Left lung (tissue), 10 donors: Measurements from ENCODE around the gene ZFP91. TPM values are rescaled to one million over a fixed set of nuclear protein-coding genes. Genes with fewer than 3 reads are reported as not detected.

Experiments used
- ATAC-seq: fragments of 200-7000 bp; cut with Tn5 transposase; one replicate; pipeline ENCODE4 v1.9.1; 2020; ENCODE audit warnings: moderate library complexity
- DNase-seq, 4 donors: peaks; one replicate each; pipeline ENCODE4 v3.0.0-alpha.2; 2013 to 2020
- H3K27ac ChIP-seq, 2 donors: fragments of 200-600 bp; sonication (generic) in 1 of 2; one replicate each; pipeline versions ENCODE4 v1.5.0 to v1.8.0; 2020 to 2021
- H3K27me3 ChIP-seq, 2 donors: fragments of 200-600 bp; sonication (generic) in 1 of 2; one replicate each; pipeline versions ENCODE4 v1.5.0 to v1.8.0; 2020 to 2021
- H3K36me3 ChIP-seq, 2 donors: fragments of 200-600 bp; sonication (generic) in 1 of 2; one replicate each; pipeline versions ENCODE4 v1.5.0 to v1.8.0; 2020 to 2021
- H3K4me1 ChIP-seq, 2 donors: fragments of 200-600 bp; one replicate each; pipeline ENCODE4 v1.8.0; 2021
- H3K4me3 ChIP-seq, 2 donors: fragments of 200-600 bp; sonication (generic) in 1 of 2; one replicate each; pipeline versions ENCODE4 v1.5.0 to v1.8.0; 2020 to 2021; ENCODE audit warnings: mild to moderate bottlenecking in 1 of 2
- H3K9me3 ChIP-seq, 2 donors: fragments of 200-600 bp; sonication (generic) in 1 of 2; one replicate each; pipeline versions ENCODE4 v1.5.0 to v1.8.0; 2020 to 2021
- CTCF ChIP-seq, 2 donors: fragments of 200-600 bp; sonication (generic) in 1 of 2; IDR thresholded peaks; one replicate each; pipeline versions ENCODE4 v1.5.0 to v1.8.0; 2021; ENCODE audit warnings: antibody characterized with exemption in 2 of 2
- intact Hi-C, 2 donors: fragments of 100-400 bp; cut with DNase I; formaldehyde crosslinking; loops; one replicate each; pipeline versions ENCODE4 v1.11.2 to v1.14.2; 2022
- polyA plus RNA-seq, 6 donors: library from polyadenylated mRNA; unstranded; fragments of 120-200 nt; gene quantifications; one replicate each; pipeline ENCODE4 v1.2.1, GENCODE V29; 2013; ENCODE audit not compliant: insufficient read length in 6 of 6
- total RNA-seq, 2 donors: library from RNA; stranded (reverse); fragmentation: NEBNext Ultra II Directional; extraction: Animal tissue kit (Norgen Biotek cat#: 25700); gene quantifications; one replicate each; pipeline ENCODE4 v1.2.1, GENCODE V29; 2021
- donor health status: DM: no; HTN: yes; CAD: no.
- donor health status: DM: no; HTN: no; CAD: no.

Gene ZFP91
- total and polyA plus RNA-seq, 8 donors, result 41.3 to 62.4 (median 56.3) TPM

- ATAC-seq (no peak), DNase-seq (no peak)
- H3K36me3 ChIP-seq, result no peaks in the 10 kb centered on the region
Measured at GRCh38 chr11:58656348-58656747, 77.5 kb downstream of the ZFP91 start.

GRCh38 chr11:58658623-58659022 is 79.8 kb downstream of the ZFP91 start:
- intact Hi-C loops, result no loop called here
- no peak overlapping the region for H3K27ac ChIP-seq
- peaks cover 0 to 11% of the 10 kb centered on the region in 2 donors for H3K27me3 ChIP-seq
- no peak for DNase-seq
- H3K4me1 ChIP-seq, result no peaks in the 10 kb centered on the region
- H3K36me3 ChIP-seq, result no peaks in the 10 kb centered on the region
- no peak overlapping the region for H3K4me3 ChIP-seq
- no peaks in the 10 kb centered on the region for H3K9me3 ChIP-seq
- no peak for ATAC-seq
- no peak for TF ChIP-seq CTCF (IDR thresholded peaks at IDR 0.05)

More at GRCh38 chr11:58656348-58656747, 77.5 kb downstream of the ZFP91 start:
- Histone ChIP-seq H3K9me3 (no peaks in the 10 kb centered on the region), H3K27ac (no peak overlapping the region), H3K4me3 (no peak overlapping the region), H3K4me1 (no peaks in the 10 kb centered on the region), H3K27me3 (no peaks in the 10 kb centered on the region)
- intact Hi-C loops, result no loop called here
- no peak for TF ChIP-seq CTCF (IDR thresholded peaks at IDR 0.05)

- H3K4me3 ChIP-seq, result no peak overlapping the region
- no peak for TF ChIP-seq CTCF (IDR thresholded peaks at IDR 0.05)
- no peaks in the 10 kb centered on the region for H3K4me1 ChIP-seq
- no peaks in the 10 kb centered on the region for H3K9me3 ChIP-seq
- H3K36me3 ChIP-seq, result no peaks in the 10 kb centered on the region
- intact Hi-C loops, result no loop called here
- no peak for DNase-seq
- peaks cover 0 to 19% of the 10 kb centered on the region in 2 donors for H3K27me3 ChIP-seq
- peak; percentile 53 for ATAC-seq
- no peak overlapping the region for H3K27ac ChIP-seq
Measured at GRCh38 chr11:58659404-58659803, 80.5 kb downstream of the ZFP91 start.

- peaks cover 0 to 21% of the 10 kb centered on the region in 2 donors for H3K27me3 ChIP-seq
- no peaks in the 10 kb centered on the region for H3K9me3 ChIP-seq
- no peak overlapping the region for H3K4me3 ChIP-seq
- TF ChIP-seq CTCF (IDR thresholded peaks at IDR 0.05), result no peak
- ATAC-seq, result no peak
- no peaks in the 10 kb centered on the region for H3K4me1 ChIP-seq
- intact Hi-C loops, result no loop called here
- H3K27ac ChIP-seq, result no peak overlapping the region
- DNase-seq, result no peak
- H3K36me3 ChIP-seq, result no peaks in the 10 kb centered on the region
Measured at GRCh38 chr11:58659910-58660570, 81.2 kb downstream of the ZFP91 start.

Other genes starting within 250 kb of the ZFP91 start
- not detected for gene OR5B17, start 220.0 kb upstream of the ZFP91 start, total RNA-seq
- not detected for gene OR5B17, start 220.0 kb upstream of the ZFP91 start, polyA plus RNA-seq
- not detected for gene OR5B3, start 172.2 kb upstream of the ZFP91 start, total RNA-seq
- gene OR5B3, start 172.2 kb upstream of the ZFP91 start, polyA plus RNA-seq, result not detected
- gene OR5B2, start 150.9 kb upstream of the ZFP91 start, total RNA-seq, result not detected
- under 1 TPM in 1 of 6 donors, not detected in 5; 0.09 TPM for gene OR5B2, start 150.9 kb upstream of the ZFP91 start, polyA plus RNA-seq
- not detected for gene OR5B12, start 136.8 kb upstream of the ZFP91 start, total RNA-seq
- not detected for gene OR5B12, start 136.8 kb upstream of the ZFP91 start, polyA plus RNA-seq
- gene OR5B21, start 71.0 kb upstream of the ZFP91 start, total RNA-seq, result under 1 TPM in 1 of 2 donors, not detected in 1; 0.71 TPM
- not detected for gene OR5B21, start 71.0 kb upstream of the ZFP91 start, polyA plus RNA-seq
- gene LPXN, start 3.2 kb upstream of the ZFP91 start, total RNA-seq, result 10 to 100 TPM; 18.9 to 43.8 TPM
- 10 to 100 TPM in 3 of 6 donors, 1 to 10 TPM in 3; 8.1 to 10.5 (median 9.6) TPM for gene LPXN, start 3.2 kb upstream of the ZFP91 start, polyA plus RNA-seq
- 1 to 10 TPM in 1 of 2 donors, under 1 TPM in 1; 0.47 to 1.9 TPM for gene CNTF, start 43.6 kb downstream of the ZFP91 start, total RNA-seq
- 1 to 10 TPM in 2 of 6 donors, under 1 TPM in 4; 0.64 to 1.1 (median 0.77) TPM for gene CNTF, start 43.6 kb downstream of the ZFP91 start, polyA plus RNA-seq
- not detected for gene GLYAT, start 152.9 kb downstream of the ZFP91 start, total RNA-seq
- gene GLYAT, start 152.9 kb downstream of the ZFP91 start, polyA plus RNA-seq, result under 1 TPM; 0.16 to 0.89 (median 0.37) TPM